Loucy (cell line): ENCODE data around the gene GNL1.
A peak's percentile ranks its signal among the peaks of the same experiment; 100 is the strongest.

Experiments used
- H2AFZ ChIP-seq: fragments of 200-600 bp; sonication (generic); 2 replicates; pipeline ENCODE4 v1.6.0; 2016; ENCODE audit warnings: antibody characterized with exemption, mild to moderate bottlenecking, low read length, moderate library complexity
- H3F3A ChIP-seq: fragments of 200-600 bp; 2 replicates; pipeline ENCODE4 v1.6.0; 2016; ENCODE audit warnings: antibody characterized with exemption, low read depth, mild to moderate bottlenecking
- H3K27me3 ChIP-seq: fragments of 200-600 bp; sonication (generic); 2 replicates; pipeline ENCODE4 v1.6.1; 2014; ENCODE audit warnings: low read length, mild to moderate bottlenecking; ENCODE audit not compliant: insufficient read depth, poor library complexity, severe bottlenecking
- H3K36me3 ChIP-seq: fragments of 200-600 bp; sonication (generic); 2 replicates; pipeline ENCODE4 v1.6.1; 2016; ENCODE audit warnings: low read length; ENCODE audit not compliant: insufficient read depth
- H3K4me1 ChIP-seq: fragments of 200-600 bp; sonication (generic); 2 replicates; pipeline ENCODE4 v1.5.1; 2014; ENCODE audit warnings: low read length, mild to moderate bottlenecking; ENCODE audit not compliant: insufficient read depth, poor library complexity, severe bottlenecking
- H3K4me2 ChIP-seq: fragments of 200-600 bp; sonication (generic); 2 replicates; pipeline ENCODE4 v1.6.0; 2014; ENCODE audit warnings: antibody characterized with exemption, low read length, low read depth, mild to moderate bottlenecking; ENCODE audit not compliant: poor library complexity, severe bottlenecking
- H3K4me3 ChIP-seq: fragments of 200-600 bp; sonication (generic); 2 replicates; pipeline ENCODE4 v1.5.1; 2014; ENCODE audit warnings: low read length, mild to moderate bottlenecking, mixed read lengths; ENCODE audit not compliant: poor library complexity, severe bottlenecking
- H3K79me2 ChIP-seq: fragments of 200-600 bp; sonication (generic); 2 replicates; pipeline ENCODE4 v1.6.1; 2014; ENCODE audit warnings: low read length; ENCODE audit not compliant: insufficient read depth
- H3K9ac ChIP-seq: fragments of 200-600 bp; sonication (generic); 2 replicates; pipeline ENCODE4 v1.6.0; 2014; ENCODE audit warnings: mild to moderate bottlenecking, low read depth, low read length, moderate library complexity; ENCODE audit not compliant: poor library complexity, severe bottlenecking
- H3K9me2 ChIP-seq: fragments of 200-600 bp; sonication (generic); replicated peaks from 2 replicates; pipeline ENCODE4 v1.6.1; 2016; ENCODE audit warnings: low read depth, low read length, mixed read lengths
- H3K9me3 ChIP-seq: fragments of 200-600 bp; sonication (generic); 2 replicates; pipeline ENCODE4 v1.6.1; 2014; ENCODE audit warnings: mild to moderate bottlenecking, antibody characterized with exemption, low read length, low read depth; ENCODE audit not compliant: insufficient read depth
- H4K20me1 ChIP-seq: fragments of 200-600 bp; sonication (generic); 2 replicates; pipeline ENCODE4 v1.6.0; 2014; ENCODE audit warnings: antibody characterized with exemption, low read length, mild to moderate bottlenecking; ENCODE audit not compliant: insufficient read depth, poor library complexity, severe bottlenecking
- EZH2phosphoT487 ChIP-seq: fragments of 200-600 bp; IDR thresholded peaks from 2 replicates; pipeline ENCODE4 v1.6.1; 2018; ENCODE audit warnings: antibody characterized with exemption, mild to moderate bottlenecking, moderate library complexity, borderline replicate concordance
- TF ChIP-seq, protein P1 (sequence below): fragments of 200-600 bp; sonication (generic); conservative IDR thresholded peaks from 2 replicates; pipeline ENCODE4 v1.5.1; 2014; ENCODE audit warnings: mild to moderate bottlenecking, antibody characterized with exemption, low read length

The GNL1 gene

DNA sequence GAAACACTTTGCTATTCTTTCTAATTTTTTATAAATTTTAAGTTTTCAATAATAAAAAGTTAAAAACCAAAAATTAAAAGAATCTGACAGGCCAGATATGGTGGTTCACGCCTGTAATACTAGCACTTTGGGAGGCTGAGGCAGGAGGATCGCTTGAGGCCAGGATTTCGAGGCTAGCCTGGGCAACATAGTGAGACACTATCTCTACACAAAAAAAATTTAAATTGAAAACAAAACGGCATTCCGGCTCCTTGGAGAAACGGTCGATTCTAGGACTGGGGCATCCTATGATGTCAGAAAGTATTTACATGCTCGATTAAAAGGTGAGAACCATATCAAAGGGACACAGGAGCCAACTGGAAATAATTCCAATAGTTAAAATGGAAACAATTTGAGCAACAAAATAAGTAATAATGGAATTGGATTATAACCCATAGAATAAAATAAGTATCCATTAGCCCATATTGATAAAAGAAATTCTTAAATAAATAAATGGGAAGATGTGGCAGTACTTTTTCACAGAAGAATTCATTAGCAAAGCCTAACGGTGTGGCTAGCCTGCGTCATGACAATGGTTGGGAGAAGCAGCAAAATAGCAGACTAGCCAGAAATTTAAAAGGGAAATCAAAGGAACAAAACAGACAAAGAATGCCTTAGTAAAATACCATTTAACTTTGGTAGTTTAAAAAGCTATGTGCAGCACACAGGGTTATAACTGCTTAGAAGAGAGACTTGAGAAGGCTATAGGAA is 45.7 kb downstream of the GNL1 start:
- Histone ChIP-seq H3K4me3 (peak overlapping the region; percentile 67), H3K4me1 (peaks cover 68% of the 10 kb centered on the region), H3K9ac (peak overlapping the region; percentile 79), H3K36me3 (no peaks in the 10 kb centered on the region), H3F3A (peaks cover 22% of the 10 kb centered on the region), H3K27me3 (no peaks in the 10 kb centered on the region), H2AFZ (peak overlapping the region; percentile 8; the same call in 1 of the 2 replicates), H3K79me2 (peaks cover 8% of the 10 kb centered on the region; the same call in 1 of the 2 replicates), H4K20me1 (no peaks in the 10 kb centered on the region), H3K9me3 (no peaks in the 10 kb centered on the region), H3K4me2 (peak overlapping the region; percentile 90), H3K9me2 (no peaks in the 10 kb centered on the region)
- TF ChIP-seq, protein P1, sequence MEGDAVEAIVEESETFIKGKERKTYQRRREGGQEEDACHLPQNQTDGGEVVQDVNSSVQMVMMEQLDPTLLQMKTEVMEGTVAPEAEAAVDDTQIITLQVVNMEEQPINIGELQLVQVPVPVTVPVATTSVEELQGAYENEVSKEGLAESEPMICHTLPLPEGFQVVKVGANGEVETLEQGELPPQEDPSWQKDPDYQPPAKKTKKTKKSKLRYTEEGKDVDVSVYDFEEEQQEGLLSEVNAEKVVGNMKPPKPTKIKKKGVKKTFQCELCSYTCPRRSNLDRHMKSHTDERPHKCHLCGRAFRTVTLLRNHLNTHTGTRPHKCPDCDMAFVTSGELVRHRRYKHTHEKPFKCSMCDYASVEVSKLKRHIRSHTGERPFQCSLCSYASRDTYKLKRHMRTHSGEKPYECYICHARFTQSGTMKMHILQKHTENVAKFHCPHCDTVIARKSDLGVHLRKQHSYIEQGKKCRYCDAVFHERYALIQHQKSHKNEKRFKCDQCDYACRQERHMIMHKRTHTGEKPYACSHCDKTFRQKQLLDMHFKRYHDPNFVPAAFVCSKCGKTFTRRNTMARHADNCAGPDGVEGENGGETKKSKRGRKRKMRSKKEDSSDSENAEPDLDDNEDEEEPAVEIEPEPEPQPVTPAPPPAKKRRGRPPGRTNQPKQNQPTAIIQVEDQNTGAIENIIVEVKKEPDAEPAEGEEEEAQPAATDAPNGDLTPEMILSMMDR = no peak
- no peak for TF ChIP-seq EZH2phosphoT487

DNA sequence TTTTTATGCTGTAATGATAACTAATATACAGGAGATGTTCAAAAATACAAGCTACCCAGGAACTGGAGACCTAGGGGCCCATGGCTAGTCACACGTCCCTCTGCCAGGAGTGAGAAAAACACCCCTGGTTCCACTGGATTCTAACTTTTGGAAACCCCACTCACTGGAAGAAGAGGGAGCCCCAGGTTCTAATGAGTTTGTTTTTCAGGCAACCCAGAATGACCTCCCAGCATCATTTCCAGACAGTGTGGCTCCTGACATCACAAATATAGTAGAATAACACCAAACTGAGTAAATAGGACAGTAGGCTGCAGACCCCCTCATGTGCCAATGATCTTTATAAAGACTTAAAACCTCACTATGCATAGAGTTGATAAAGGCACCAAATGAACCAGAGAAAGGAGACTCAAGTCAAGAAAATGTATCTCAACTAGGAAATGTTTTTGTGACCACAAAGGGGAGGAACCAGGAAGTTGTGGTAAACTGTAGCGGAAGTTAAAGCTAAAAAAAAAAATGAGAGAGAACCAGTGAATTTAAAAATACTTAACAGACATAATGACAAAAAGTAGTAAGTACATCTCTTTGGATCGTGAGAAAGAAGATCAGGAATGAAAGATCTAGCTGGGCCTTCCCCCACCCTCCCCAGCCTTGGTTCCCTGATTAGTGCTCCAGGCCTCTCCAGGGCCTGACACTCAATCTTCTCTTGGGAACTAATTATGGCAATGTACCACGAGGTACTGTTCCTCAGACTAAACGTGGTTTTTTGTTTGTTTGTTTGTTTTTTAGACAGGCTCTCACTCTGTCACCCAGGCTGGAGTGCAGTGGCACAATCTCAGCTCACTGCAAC is 47.2 kb downstream of the GNL1 start:
- no peaks in the 10 kb centered on the region for H3K36me3 ChIP-seq
- peak overlapping the region; percentile 67 for H3K4me3 ChIP-seq
- peak overlapping the region; percentile 79 for H3K9ac ChIP-seq
- H3K4me2 ChIP-seq = peak overlapping the region; percentile 90
- H3K79me2 ChIP-seq = no peaks in the 10 kb centered on the region
- H3K4me1 ChIP-seq = peaks cover 56% of the 10 kb centered on the region
- no peaks in the 10 kb centered on the region for H3K9me3 ChIP-seq
- H4K20me1 ChIP-seq = no peaks in the 10 kb centered on the region
- peaks cover 19% of the 10 kb centered on the region for H3F3A ChIP-seq
- TF ChIP-seq EZH2phosphoT487 = no peak
- TF ChIP-seq, protein P1 = no peak
- no peaks in the 10 kb centered on the region for H3K27me3 ChIP-seq
- H3K9me2 ChIP-seq = no peaks in the 10 kb centered on the region
- H2AFZ ChIP-seq = no peak overlapping the region

DNA sequence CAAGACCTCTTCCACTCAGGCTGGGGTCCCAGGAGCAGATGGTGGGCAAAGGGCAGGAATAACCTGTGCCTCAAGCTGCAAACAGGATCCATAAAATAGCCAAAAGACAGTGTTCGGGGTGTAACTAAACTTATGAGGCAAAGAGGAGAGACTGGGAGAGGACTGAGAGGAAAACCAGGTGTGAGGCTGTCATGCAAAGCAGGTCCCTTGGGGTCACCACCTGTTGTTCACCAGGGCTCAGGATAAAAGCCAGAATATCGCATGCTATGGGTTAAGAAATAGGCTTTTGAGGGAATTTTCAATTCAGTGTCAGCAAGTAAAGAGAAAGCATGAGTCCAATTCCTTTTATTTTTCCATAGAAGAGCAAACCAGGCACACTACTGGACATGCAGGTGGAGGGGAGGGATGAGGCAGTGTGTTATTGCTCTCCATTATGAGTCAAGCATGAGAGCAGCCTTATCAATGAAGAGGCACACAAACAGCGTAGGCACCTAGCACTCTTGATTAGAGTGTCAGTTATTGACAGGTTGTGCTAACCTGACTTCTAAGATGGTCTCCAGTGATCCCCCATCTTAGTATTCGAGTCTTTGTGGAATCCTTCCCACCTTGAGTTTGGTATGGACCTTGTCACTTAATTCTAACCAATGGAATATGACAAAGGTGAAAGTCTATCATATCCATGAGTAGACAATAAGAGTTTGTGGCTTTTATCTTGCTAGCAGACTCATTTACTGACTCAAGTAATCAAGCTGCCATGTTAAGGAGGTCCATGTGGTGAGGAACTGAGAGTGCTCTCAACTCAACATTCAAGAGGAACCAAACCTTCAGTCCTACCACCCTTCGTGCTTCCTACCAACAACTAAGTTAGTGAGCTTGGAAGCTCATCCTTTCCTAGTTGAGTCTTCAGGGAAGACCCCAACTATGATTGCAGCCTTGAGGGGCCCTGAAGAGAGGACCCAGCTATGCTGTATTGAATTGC is 48.2 kb downstream of the GNL1 start:
- Histone ChIP-seq H3K27me3 (no peaks in the 10 kb centered on the region), H3K4me3 (peak overlapping the region; percentile 67), H3K9me3 (no peaks in the 10 kb centered on the region), H2AFZ (no peak overlapping the region), H3K36me3 (no peaks in the 10 kb centered on the region), H3K4me1 (peaks cover 48% of the 10 kb centered on the region), H3K4me2 (peak overlapping the region; percentile 90), H3K79me2 (no peaks in the 10 kb centered on the region), H3K9me2 (no peaks in the 10 kb centered on the region), H3K9ac (peak overlapping the region; percentile 79), H3F3A (peaks cover 19% of the 10 kb centered on the region), H4K20me1 (no peaks in the 10 kb centered on the region)
- TF ChIP-seq, protein P1 = no peak
- no peak for TF ChIP-seq EZH2phosphoT487
